ENCODE measurements around the gene IRF1. TPM values are rescaled to one million over a fixed set of nuclear protein-coding genes. Genes with fewer than 3 reads are reported as not detected.

IRF1 gene
- total and polyA plus RNA-seq, 2 experiments from 2014 or later = 5.7 to 6.0 TPM

DNA sequence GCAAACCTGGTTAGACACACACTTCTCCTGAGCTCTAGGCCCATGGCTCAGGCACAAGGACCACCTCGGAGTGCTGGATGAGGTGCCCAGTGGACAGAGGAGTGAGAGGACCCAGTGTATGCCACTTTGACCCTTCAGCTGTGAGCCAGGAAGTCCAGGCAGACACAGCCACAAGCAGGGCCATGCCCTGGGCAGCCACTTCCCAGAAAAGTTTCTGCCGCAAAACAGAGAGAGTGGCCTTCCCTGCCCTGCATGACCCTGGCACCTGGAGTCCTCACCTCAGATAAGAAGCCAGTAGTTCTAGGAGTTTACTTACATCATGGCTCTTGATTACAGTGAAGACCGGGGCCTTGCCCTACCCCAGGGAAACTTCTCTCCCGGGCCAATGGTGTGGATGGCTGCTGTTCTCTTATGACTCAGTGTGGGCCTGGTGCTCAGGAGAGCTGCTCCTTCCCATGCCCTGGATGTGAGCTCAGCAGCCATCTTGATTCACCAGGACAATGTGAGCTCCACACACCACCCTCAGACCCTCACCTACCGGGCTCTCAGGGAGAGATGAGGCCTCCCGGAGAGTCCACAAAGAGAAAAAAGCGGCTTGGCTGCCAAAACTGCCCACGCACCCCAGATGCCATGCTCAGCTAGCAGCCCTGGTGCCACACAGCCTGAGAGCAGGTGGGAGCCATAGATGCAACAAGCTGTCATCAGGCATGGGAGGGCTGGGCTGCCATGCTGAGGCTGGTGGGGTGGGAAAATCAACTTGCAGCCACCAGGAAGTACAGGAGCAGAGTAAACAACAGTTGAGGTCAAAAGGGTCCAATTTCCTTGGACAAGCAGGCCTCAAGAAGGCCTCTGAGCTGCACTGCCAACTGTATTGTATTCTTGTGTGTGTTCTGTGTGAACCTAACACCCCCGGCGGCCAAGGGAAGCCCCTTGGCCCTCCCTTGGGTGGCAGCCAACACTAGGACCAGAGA, 11.7 kb upstream of the IRF1 start:
- Histone ChIP-seq H3K36me3 (no peaks in the 10 kb centered on the region), H3K4me1 (ENCODE audit: low read depth) (no peaks in the 10 kb centered on the region), H3K27ac (no peak overlapping the region), H3K27me3 (no peaks in the 10 kb centered on the region), H3K9me3 (ENCODE audit: low read depth) (no peaks in the 10 kb centered on the region), H3K4me3 (no peak overlapping the region)
- no peak for DNase-seq (ENCODE audit: low read depth in 1 of 2, low spot score in 1 of 2)
- TF ChIP-seq, protein P1, sequence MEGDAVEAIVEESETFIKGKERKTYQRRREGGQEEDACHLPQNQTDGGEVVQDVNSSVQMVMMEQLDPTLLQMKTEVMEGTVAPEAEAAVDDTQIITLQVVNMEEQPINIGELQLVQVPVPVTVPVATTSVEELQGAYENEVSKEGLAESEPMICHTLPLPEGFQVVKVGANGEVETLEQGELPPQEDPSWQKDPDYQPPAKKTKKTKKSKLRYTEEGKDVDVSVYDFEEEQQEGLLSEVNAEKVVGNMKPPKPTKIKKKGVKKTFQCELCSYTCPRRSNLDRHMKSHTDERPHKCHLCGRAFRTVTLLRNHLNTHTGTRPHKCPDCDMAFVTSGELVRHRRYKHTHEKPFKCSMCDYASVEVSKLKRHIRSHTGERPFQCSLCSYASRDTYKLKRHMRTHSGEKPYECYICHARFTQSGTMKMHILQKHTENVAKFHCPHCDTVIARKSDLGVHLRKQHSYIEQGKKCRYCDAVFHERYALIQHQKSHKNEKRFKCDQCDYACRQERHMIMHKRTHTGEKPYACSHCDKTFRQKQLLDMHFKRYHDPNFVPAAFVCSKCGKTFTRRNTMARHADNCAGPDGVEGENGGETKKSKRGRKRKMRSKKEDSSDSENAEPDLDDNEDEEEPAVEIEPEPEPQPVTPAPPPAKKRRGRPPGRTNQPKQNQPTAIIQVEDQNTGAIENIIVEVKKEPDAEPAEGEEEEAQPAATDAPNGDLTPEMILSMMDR (IDR thresholded peaks at IDR 0.05; ENCODE audit: low read depth, low read length) = no peak

DNA sequence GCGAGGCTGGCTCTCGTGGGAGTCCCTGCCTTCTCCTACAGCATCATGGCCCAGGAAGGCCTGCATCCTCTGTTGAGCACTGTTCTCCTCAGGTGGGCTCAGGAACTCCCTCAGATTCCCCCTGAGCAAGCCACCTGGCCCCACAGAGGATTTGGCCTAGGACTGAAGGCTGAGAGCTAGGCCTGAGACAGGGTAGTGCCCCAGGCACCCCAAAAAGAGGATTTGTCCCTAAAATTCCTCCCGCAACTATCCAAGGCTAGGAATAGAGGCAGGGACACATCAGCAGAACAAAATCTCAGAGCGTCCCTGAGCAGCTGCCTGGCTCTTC, 11.0 kb upstream of the IRF1 start:
- DNase-seq (ENCODE audit: low read depth in 1 of 2, low spot score in 1 of 2) = no peak
- Histone ChIP-seq H3K27me3 (no peaks in the 10 kb centered on the region), H3K27ac (no peak overlapping the region), H3K36me3 (no peaks in the 10 kb centered on the region), H3K9me3 (ENCODE audit: low read depth) (no peaks in the 10 kb centered on the region), H3K4me1 (ENCODE audit: low read depth) (no peaks in the 10 kb centered on the region), H3K4me3 (no peak overlapping the region)
- TF ChIP-seq, protein P1 (IDR thresholded peaks at IDR 0.05; ENCODE audit: low read depth, low read length) = no peak

DNA sequence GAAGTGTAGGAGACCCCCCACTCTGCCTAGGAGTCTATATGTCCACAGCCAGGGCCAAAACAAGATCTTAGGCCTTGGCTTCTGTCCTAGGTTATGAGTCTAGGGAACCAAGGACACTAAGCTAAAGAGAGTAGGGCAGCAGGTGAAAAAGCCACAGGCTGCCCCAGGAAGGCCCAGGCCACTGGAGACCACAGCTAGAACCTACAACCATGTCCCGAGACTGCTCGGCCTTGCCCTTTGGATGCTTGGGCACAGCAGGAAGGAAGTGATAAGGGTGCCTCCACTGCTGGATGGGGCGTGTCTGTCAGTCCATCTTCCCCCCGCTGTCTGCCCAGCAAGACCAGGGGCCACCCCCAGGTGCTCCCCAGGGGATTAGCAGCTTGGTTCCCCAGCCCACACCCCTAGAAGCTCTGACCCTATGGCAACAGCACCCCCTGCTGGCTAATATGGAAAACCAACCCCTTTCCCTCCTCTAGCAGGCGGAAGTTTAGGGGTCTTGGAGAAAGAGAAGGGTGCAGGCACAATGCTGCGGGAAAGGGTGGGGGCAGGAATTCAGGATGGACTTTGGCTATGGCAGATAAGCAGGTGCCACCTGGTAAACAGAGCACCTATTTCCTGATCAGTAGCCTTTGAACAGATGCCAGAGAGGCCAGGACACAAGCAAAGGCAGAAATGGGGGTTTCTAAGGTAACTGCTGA, 10.5 kb upstream of the IRF1 start:
- Histone ChIP-seq H3K27ac (no peak overlapping the region), H3K4me3 (no peak overlapping the region), H3K9me3 (ENCODE audit: low read depth) (no peaks in the 10 kb centered on the region), H3K36me3 (no peaks in the 10 kb centered on the region), H3K27me3 (no peaks in the 10 kb centered on the region), H3K4me1 (ENCODE audit: low read depth) (no peaks in the 10 kb centered on the region)
- peak; percentile 76 to 80 for DNase-seq (ENCODE audit: low read depth in 1 of 2, low spot score in 1 of 2)
- TF ChIP-seq, protein P1 (IDR thresholded peaks at IDR 0.05; ENCODE audit: low read depth, low read length) = peak; percentile 82

DNA sequence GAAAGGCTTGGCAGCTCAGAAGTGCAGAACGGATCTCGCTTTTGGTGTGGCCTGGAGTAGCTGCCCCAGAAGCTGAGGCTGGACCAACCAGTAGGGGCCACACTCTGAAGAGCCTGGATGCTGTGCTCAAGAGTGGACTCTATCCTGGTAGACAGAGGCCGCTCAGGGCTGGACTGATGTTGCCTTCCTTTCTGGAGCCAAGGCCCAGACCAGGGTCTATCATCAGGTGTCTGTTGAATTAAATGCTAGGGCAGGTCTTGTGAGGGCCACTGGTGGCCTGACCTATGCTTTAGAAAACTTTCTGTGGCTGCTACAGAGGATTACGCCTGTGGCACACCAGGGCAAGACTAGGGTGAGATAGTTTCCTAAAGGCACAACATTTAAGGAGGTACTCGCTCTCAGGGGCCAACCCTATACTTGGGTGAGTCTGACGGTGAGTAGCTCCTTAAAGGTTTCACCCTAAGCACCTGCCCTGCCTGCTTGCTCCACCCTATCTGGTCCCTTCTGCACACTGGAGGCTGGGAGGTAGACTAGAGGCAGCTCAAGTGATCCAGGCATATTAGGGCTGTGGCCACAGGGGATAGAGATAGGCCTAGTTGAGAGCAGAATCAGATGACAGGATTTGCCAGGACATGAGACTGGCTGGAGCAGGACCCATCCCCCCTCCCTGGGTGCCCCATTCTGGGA, 9.8 kb upstream of the IRF1 start:
- TF ChIP-seq, protein P1 (IDR thresholded peaks at IDR 0.05; ENCODE audit: low read depth, low read length) = no peak
- Histone ChIP-seq H3K4me3 (no peak overlapping the region), H3K4me1 (ENCODE audit: low read depth) (peaks cover 2% of the 10 kb centered on the region), H3K27ac (no peak overlapping the region), H3K36me3 (no peaks in the 10 kb centered on the region), H3K27me3 (no peaks in the 10 kb centered on the region), H3K9me3 (ENCODE audit: low read depth) (no peaks in the 10 kb centered on the region)
- DNase-seq (ENCODE audit: low read depth in 1 of 2, low spot score in 1 of 2) = no peak

DNA sequence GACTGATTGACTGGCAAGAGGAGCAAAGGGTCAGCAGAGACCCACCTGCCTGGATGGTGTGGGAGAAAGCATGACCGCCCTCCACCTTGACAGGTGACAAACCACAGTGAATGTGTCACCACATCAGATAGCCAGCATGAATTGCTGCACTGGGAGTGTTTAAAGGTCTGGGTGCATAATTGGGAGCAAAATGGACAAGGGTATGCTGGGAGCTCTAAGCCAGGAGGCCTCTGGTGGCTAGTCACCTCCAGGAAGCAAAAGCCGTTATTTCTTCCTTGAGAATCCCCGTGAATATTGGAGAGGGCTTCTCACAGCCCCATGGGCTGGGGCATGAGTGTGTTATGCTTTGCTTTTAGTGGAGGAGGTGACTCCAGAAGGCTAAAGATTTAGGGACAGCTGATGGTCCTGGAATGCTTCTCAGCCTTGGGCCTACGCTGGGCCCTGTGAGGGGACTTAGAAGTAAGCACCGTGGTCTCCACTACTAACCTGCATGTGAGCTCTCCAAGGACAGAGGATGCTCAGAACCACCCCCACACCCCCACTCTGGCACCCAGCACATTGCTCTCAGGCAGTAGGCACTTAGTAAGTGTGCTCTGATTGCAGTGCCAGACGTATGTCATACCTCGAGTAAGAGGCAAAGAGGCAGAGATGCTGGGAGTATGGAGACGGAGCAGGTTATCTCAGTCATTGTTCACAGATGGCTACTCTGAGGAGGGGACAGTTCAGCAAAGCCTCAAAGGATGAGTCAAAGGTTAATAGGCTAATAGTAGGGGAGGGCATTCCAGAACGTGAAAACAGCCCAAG, 9.1 kb upstream of the IRF1 start:
- no peaks in the 10 kb centered on the region for H3K27me3 ChIP-seq
- H3K4me1 ChIP-seq (ENCODE audit: low read depth) = peaks cover 5% of the 10 kb centered on the region
- DNase-seq (ENCODE audit: low read depth in 1 of 2, low spot score in 1 of 2) = no peak
- TF ChIP-seq, protein P1 (IDR thresholded peaks at IDR 0.05; ENCODE audit: low read depth, low read length) = no peak
- no peak overlapping the region for H3K4me3 ChIP-seq
- H3K9me3 ChIP-seq (ENCODE audit: low read depth) = no peaks in the 10 kb centered on the region
- no peaks in the 10 kb centered on the region for H3K36me3 ChIP-seq
- no peak overlapping the region for H3K27ac ChIP-seq
